Measurements from ENCODE around the gene SLC35A3.

DNA sequence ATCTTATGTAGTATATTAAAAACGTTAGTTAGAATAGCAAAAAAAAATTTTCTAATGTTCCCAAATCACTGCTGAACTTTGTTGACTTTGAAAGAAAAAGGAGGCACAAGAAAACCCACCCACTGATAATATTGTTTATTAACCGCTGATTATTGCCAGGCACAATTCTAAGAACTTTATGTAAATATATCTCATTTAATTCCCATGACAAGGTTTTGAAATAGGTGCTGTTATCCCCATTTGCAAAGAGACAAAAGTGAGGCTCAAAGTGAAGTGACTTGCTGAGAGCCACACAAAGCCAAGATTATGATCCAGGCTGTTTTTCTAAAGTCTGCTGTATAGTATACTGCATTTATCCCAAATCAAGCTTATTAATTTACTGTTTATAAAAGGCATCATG, 106.5 kb downstream of the SLC35A3 start:
- TF ChIP-seq, protein P1, sequence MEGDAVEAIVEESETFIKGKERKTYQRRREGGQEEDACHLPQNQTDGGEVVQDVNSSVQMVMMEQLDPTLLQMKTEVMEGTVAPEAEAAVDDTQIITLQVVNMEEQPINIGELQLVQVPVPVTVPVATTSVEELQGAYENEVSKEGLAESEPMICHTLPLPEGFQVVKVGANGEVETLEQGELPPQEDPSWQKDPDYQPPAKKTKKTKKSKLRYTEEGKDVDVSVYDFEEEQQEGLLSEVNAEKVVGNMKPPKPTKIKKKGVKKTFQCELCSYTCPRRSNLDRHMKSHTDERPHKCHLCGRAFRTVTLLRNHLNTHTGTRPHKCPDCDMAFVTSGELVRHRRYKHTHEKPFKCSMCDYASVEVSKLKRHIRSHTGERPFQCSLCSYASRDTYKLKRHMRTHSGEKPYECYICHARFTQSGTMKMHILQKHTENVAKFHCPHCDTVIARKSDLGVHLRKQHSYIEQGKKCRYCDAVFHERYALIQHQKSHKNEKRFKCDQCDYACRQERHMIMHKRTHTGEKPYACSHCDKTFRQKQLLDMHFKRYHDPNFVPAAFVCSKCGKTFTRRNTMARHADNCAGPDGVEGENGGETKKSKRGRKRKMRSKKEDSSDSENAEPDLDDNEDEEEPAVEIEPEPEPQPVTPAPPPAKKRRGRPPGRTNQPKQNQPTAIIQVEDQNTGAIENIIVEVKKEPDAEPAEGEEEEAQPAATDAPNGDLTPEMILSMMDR (IDR thresholded peaks at IDR 0.05), result no peak
- TF ChIP-seq POLR2A (IDR thresholded peaks at IDR 0.05), result no peak

Measured in testis (tissue), 2 donors.